Pulmonary artery endothelial cell (primary cell): Measurements from ENCODE around the gene ZYG11B. TPM values are rescaled to one million over a fixed set of nuclear protein-coding genes. Genes with fewer than 3 reads are reported as not detected.
"Not testable (repeated sequence)": the region's sequence is repeated elsewhere in the genome, so short reads cannot be mapped to it uniquely, and the experiment has no call there.

Experiments used
- DNase-seq: peaks from one replicate; pipeline ENCODE4 v3.0.0-alpha.2; 2011; ENCODE audit warnings: low read depth, low spot score
- total RNA-seq: library from RNA; depleted of rRNA; stranded (reverse); fragments of >200 nt; gene quantifications from 2 replicates; pipeline ENCODE4 v1.2.3, GENCODE V29; 2014

ZYG11B gene
- total RNA-seq, 1 donor from 2014 or later = 32.3 TPM

- DNase-seq = no peak
Measured at GRCh38 chr1:52706941-52707926, 19.0 kb upstream of the ZYG11B start.

DNA sequence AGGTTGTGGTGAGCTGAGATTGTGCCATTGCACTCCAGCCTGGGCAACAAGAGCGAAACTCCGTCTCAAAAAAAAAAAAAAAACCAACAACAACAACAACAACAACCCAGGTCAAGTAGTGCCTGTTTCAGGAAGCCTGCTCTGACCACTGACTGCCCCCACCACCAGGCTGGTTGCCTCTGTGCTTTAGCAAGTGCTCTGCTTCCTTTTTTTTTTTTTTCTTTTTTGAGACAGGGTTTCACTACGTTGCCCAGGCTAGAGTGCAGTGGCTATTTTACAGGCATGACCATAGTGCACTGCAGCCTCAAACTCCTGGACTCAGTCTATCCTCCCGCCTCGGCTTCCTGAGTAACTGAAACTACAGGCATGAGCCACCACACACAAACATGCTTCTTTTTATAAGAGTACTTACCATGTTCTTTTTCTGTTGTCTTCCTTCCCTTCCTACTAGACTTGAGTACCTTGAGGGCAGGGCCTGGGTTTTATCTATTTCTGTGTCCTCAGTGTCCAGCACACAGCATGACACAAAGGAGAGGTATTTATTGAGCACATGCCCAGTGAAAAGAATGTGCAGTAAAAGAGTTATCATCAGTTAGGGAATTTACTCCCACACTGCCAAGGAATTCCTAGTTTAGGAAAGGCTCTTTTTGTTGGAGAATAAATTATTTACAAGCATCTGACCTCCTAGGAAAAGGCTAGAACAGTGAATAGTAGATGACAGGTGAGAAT, 18.2 kb upstream of the ZYG11B start:
- DNase-seq = no peak

DNA sequence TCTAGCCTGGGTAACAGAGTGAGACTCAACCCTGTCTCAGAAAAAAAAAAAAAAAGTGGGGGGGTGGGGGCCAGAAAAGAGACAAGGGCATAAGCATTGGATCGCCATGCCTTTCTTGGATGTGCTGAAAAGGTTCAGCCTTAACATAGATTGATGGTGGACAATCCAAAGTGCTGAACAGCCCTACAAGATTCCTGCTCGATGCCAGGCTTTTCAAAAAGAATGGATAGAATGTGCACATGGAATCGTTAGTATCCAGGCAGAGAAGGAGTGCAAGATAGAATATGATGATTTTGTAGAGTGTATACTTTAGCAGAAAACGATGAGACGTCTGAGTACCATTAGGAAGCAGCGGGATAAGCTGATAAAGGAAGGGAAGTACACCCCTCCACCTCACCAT, 17.2 kb upstream of the ZYG11B start:
- no peak for DNase-seq

- DNase-seq = no peak
Measured at GRCh38 chr1:52713590-52713989, 12.7 kb upstream of the ZYG11B start.

- not testable (repeated sequence) for DNase-seq
Measured at GRCh38 chr1:52715296-52715695, 11.0 kb upstream of the ZYG11B start.

- no peak for DNase-seq
Measured at GRCh38 chr1:52723260-52723659, 3.0 kb upstream of the ZYG11B start.

DNA sequence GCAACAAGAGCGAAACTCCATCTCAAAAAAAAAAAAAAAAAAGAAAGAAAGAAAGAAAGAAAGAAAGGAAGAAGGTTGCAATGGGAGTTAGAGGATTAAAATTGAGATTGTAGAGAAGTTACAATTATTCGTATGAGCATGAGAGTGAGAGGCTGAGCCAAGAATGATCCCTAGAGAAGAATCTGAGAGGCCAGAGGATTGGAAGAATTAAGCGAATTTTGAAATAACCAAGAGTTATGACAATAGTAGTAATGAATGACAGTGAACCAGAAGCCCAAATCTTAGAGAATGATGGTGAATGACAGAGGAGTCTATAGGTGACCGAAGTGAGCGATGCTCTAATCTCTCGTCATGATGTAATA, 369 bp upstream of the ZYG11B start:
- no peak for DNase-seq

GRCh38 chr1:52727114-52727586, 897 bp downstream of the ZYG11B start:
- no peak for DNase-seq

DNA sequence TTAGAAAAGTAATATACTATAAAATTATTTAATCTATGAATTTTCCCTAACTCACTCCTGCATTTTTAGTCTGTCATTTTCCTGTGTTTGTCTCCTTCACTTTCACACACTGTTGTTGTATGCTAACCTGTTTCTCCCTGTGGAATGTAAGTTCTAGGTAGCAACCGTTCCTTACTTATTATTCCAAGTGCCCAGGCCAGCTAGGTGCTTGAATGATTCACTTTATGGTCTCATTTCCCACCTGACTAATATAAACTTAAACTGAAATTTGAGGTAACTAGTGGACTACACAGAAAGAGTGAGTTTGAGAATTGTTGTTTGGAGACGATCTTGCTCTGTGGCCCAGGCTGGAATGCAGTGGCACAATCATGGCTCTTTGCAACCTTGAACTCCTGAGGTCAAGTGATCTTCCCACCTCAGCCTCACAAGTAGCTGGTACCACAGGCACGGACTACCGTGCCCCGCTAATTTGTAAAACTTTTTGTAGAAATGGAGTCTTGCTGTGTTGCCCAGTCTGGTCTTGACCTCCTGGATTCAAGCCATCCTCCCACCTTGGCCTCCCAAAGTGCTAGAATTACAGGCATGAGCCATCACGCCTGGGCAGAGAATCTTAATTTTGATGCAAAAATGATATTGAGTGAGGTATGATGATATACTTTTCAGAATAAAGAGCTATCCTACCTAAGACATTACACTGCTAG, 1.9 kb downstream of the ZYG11B start:
- no peak for DNase-seq

- no peak for DNase-seq
Measured at GRCh38 chr1:52733368-52733767, 7.1 kb downstream of the ZYG11B start.

- DNase-seq = not testable (repeated sequence)
Measured at GRCh38 chr1:52735371-52735770, 9.1 kb downstream of the ZYG11B start.

- no peak for DNase-seq
Measured at GRCh38 chr1:52738148-52738547, 11.9 kb downstream of the ZYG11B start.

GRCh38 chr1:52738893-52739292, 12.6 kb downstream of the ZYG11B start:
- no peak for DNase-seq

- no peak for DNase-seq
Measured at GRCh38 chr1:52739699-52740467, 13.6 kb downstream of the ZYG11B start.

DNA sequence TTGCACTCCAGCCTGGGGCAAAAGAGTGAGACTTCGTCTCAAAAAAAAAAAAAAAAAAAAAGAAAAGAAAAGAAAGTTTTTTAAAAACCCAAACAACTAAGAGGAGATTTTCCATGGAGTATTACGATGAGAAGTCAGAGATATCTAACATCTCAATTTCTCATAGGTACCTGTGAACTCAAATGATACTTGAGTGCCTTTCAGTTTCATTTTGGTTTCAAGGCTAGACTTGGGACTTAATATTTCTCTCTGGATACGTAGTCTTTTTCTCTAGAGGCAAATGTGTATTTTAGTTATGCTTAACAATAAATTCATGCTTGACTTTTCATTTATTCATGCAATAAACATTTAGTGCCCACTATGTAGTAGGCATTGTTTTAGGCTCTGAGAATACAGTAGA, 15.0 kb downstream of the ZYG11B start:
- no peak for DNase-seq

GRCh38 chr1:52746189-52746588, 19.9 kb downstream of the ZYG11B start:
- no peak for DNase-seq

GRCh38 chr1:52747450-52747849, 21.2 kb downstream of the ZYG11B start:
- DNase-seq = no peak

- no peak for DNase-seq
Measured at GRCh38 chr1:52748119-52748518, 21.9 kb downstream of the ZYG11B start.

DNA sequence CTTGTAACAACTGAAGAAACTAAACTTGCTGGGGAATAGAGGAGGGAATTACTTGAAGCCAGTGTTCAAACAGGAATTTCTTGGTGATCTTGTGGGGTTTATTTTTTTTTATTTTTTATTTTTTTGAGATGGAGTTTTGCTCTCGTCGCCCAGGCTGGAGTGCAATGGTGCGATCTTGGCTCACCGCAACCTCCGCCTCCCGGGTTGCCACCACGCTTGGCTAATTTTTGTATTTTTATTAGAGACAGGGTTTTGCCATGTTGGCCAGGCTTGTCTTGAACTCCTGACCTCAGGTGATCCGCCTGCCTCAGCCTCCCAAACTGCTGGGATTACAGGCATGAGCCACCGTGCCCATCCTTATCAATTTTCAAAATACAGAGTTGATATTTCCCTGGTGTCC, 23.2 kb downstream of the ZYG11B start:
- DNase-seq = not testable (repeated sequence)

GRCh38 chr1:52750139-52750538, 23.9 kb downstream of the ZYG11B start:
- not testable (repeated sequence) for DNase-seq
